HG02623 (cell line): ENCODE results near the gene KRT9.

ENCODE experiments used
- ATAC-seq: cut with Tn5 transposase; IDR thresholded peaks from one replicate; pipeline ENCODE4 v1.9.1; 2021; ENCODE audit warnings: moderate library complexity; ENCODE audit not compliant: unreplicated experiment

KRT9 gene

GRCh38 chr17:41531993-41532392 is 39.9 kb downstream of the KRT9 start:
- ATAC-seq = no peak

DNA sequence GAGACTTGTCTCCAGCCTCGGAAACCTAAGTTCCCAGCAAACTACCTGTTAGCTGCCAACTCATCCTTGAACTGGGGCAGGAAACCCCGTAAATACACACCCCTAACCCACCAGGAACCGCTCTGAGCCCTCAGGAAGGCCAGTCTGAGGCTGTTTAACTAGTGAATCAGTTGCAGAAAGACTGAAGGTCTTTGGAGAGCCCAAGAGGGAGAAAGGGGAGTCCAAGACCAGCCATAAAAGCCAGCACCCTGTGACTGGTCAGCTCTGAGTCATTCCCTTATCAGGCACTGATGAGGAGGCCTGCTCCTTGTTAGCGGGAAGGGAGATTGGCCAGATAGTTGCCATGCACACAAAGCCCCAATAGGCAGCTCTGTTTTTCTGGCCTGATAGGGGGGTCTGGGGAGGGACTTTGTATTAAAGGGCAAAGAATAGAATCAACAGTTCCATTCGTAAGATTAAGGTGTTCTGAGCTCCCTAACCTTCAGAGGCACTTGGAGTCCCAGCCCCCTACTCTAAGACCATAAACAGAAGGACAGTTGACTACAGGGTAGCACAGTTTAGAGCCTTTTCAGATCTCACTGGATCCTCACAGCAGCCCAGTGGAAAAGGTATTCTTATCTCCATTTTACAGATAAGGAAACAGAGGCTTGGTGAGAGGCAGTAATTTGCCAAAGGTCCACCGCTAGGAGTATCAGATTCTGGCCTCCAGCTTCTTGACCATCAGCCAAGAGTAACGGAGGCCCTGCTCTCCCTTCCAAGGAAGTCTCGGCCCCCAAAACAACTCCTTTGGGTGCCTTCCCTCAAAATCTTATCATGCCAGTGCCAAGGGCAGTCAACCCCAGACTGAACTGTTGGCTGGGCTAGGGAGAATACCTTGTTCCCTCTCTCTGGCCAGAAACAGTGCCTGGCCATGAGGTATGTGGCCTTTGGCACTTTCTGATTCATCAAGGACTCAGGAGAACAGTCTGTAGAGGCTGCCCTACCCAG is 41.5 kb downstream of the KRT9 start:
- ATAC-seq = no peak

DNA sequence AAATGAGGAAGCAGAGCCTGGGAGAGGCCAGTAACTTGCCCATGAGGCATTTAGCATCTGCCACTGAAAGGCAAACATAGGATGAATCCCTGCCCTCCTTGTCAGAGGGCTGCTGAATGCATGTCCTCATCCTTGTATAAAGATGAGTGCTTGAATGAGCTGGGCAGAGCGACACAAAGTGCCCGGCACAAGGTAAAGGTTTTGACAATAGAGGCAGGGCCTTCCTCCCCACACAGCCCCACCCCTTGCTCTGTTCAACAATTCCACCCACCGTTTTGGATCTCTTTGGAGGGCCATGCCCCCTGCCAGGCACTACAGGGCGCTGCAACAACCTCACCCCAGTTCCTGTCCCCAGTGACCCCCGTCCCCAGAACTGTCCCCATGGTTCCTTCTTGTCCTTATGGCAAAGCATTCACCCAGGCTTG is 42.4 kb downstream of the KRT9 start:
- no peak for ATAC-seq

DNA sequence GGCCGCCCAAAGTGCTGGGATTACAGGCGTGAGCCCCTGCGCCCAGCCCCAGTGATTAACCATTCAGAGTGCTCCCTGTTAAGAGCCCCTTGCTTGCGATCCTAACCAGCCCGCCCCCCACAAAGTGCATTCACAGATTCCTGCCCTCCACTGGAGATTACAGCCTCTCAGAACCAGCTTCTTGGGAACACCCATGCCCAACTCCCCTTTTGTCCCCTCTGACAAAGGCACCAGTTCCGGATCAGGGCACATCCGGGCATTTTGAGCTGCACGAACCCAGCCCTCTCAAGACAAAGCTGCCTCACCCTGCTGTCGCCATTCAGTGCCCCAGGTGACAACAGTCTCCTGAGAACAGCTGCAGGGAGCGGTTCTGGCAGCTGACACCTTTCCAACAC is 42.9 kb downstream of the KRT9 start:
- ATAC-seq = no peak

- ATAC-seq = no peak
Observed at GRCh38 chr17:41527063-41528023, 44.5 kb downstream of the KRT9 start.

DNA sequence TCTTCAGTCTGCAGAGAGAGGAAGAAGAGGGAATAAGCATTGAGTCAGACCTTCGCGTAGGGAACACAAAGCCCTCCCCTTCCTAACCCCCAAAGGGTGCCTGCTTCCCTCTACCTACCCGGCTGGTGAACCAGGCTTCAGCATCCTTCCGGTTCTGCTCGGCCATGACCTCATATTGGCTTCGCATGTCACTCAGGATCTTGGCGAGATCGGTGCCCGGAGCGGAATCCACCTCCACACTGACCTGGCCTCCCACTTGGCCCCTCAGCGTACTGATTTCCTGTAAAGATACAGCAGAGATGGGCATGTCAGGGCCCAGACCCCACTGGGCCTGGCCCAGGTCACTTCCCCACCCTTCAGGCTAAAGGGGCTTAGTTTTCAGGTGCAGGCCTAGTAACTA is 47.6 kb downstream of the KRT9 start:
- ATAC-seq = no peak

- no peak for ATAC-seq
Observed at GRCh38 chr17:41523787-41524186, 48.1 kb downstream of the KRT9 start.

GRCh38 chr17:41523225-41523593 is 48.6 kb downstream of the KRT9 start:
- no peak for ATAC-seq

DNA sequence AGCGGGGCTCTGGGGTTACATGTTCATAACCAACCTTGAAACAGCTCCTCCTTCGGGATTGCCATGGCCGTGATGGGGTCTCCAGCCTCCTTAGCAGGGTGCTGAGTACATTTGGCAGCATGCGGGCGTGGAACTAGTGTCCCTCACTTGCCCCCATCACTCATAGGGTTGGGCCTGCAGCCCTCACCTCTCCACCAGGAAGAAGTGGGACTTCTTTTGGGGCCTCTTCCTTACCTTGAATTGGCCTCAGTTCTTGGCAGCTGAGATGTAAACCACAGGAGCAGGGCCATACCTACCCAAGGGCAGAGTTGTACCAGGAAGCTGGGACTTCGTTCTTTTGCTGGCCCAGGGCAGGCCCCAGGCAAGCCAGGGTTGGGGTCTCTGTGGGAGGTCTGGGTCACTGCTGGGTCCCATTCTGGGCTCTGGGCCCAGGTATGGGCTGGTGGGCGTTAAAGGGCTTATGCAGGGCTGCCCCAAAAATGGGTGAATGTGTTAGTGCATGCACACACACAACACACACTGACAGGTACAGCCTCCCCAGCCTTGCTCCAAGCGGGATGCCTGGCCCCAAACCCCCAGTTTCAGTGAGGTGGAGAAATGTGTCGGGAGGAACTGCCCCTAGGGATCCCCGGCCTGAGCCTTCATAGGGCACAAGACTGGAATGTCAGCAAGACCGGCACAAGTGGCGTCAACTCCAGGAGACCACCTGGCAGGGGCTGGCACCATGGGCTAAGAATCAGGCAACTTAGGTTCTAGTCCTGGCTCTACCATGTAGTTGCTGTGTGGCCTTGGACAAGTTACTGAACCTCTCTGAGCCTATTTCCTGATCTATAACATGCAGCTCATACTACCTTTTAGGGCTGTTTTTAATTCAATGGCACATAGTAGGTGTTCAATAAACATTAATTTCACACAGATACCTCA is 49.3 kb downstream of the KRT9 start:
- no peak for ATAC-seq

DNA sequence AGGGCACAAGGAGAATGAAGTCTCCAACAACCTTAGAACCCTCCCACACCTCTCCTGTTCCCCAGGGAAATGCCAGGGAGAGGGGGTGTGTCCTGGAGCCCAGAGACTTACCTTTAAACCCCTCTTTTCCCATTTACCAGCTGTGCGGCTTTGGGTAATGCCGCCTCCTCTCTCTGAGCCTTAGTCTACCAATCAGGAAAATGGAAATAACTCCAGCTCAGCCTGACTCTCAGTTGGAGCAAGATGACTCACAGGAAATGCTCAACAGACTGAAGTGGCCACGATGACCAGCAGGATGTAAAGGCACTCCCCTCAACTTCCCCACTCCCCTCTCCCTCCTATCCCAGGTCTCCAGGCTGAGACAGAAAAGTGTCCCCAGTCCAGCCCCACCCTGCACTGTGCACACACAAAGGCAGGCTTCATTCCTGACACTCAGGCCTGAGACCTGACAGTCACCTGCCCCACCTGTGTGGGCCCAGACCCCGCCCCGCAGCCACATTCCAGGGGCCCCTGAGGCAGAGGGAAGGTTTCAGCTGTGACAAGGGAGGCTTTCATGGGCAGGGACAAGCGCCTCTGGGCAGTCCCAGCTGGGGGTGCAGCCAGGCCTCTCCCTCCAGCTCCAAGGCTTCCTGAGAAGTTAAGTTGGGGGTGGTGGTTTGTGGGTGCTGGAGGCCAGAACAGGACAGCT is 50.1 kb downstream of the KRT9 start:
- ATAC-seq = no peak

DNA sequence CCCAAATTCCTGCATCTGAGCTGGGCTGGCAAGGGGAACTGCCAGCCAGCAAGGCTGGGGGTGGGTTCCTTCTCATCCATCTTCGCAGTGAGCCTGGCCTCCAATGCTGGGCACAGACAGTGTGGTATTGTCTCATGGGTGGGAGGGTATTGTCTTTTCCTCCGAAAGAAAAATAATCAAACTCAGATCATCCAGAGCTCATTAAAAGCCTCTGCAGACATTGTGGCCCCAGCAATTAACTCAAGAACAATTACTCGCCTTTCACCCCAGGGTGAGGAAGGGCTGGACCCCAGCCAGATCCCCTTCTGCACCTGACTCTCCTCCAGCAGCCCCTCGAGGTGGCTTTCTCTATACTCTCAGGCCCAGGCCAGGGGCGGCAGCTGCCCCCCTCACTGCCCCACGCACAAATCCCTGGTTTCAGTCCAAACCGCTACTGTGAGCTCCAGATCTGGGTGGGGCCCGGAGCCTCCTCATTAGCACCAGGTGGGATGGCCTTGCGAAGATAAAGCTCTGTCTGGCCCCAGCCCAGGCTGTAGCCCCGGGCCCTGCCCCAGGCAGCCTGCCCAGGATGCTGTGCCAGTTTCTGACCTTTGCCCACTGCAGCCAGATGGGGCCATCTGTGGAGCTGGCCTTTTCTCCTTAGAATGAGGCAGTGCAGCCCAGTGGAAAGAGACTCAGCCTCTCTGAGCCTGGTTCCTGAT is 50.9 kb downstream of the KRT9 start:
- no peak for ATAC-seq

DNA sequence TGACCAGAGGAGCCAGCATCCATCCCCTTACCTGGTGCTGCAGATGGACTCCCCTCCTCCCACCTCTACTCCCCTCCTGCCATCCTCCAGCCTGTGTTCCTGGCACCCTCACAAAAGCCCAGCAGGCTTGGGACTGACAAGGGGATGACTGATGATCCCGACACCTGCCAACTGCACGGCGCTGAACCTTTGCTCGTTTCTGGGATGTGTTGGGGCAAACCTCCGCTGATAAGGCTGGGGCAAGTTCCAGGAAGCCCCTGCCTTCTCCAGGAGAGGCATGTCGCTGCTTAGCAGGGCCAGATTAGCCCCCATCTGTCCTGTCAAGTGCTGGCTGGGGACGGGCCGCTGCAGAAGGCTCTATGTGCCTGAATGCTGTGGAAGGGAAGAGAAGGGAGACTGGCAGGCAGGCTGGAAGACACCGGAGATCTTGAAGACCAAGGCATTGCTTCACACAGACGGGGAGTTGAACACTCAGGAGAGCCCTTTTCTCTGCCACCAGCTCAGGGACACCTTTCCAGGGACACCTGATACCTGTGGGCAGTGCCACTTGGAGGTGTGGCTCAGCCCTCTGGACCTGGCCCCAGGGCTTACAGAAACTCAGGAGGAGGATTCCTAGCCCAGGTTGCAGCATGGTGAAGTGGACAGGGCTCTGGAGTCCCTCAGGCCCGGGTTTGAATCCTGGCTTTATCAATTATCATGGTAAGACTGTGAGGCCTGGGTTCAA is 52.2 kb downstream of the KRT9 start:
- ATAC-seq = no peak

DNA sequence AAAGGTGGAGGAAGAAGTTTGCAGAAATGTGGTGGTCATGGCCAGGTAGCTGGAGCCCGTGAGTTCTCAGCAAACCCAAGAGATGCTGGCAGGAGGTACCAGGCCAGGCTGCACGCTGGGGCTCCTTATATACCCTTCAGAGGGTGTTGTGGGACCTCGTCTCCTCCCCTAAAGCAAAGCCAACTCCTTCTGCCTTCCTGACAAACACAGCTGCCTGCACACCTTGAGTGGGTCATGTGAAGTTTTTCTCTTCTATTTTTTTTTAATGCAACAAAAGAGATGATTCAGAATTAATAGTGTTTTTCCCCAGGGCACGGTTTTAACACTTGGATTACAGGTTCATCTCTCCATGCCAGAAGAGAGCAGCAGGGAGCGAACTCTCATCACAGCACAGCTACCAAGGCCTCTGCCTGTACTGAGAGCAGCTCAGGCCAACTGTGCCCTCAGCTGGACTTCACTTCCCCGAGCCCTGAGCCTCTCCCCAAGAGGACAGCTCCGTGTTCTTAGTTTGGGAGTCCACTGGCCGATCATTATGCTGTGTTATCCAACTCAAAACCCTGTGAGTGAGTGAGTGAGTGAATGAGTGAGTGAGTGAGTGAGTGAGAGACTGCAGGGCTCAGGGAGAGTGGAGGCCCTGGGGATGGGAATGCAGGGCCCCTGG is 52.9 kb downstream of the KRT9 start, which contains the start of gene KRT15:
Gene KRT15, minus strand, starts transcription at position 102 of the 661 bp plus-strand sequence. Its CDS starts 63 bp downstream, at position 39.
- ATAC-seq = no peak

- ATAC-seq = no peak
Observed at GRCh38 chr17:41518031-41518430, 53.8 kb downstream of the KRT9 start.

DNA sequence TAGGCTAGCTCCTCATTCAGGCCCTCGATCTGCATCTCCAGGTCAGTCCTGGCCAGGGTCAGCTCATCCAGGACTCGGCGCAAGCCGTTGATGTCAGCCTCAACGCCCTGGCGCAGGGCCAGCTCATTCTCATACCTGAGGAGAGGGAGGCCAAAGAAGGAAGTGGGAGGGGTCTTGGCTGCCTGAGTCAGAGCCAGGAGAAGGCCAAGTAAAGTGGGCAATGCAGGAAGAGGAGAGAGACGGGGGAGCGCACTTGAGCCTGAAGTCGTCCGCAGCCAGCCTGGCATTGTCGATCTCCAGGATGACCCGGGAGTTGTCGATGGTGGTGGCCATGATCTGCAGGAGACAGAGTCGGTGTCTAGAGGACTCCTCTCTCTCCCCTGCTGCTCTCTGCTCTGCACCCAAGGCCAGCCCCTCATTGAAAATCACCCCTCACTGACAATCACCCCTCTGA is 55.0 kb downstream of the KRT9 start:
- ATAC-seq = no peak

- no peak for ATAC-seq
Observed at GRCh38 chr17:41516147-41516829, 55.6 kb downstream of the KRT9 start.
